K562 (cell line): ENCODE measurements around the gene TRNAU1AP. TPM values are rescaled to one million over a fixed set of nuclear protein-coding genes. Genes with fewer than 3 reads are reported as not detected.

Experiments used
- CBFA2T3 ChIP-seq: fragments of 450-650 bp; IDR thresholded peaks from 2 replicates; pipeline ENCODE4 v1.6.1; 2017
- ESRRA ChIP-seq: fragments of 450-650 bp; IDR thresholded peaks from 2 replicates; pipeline ENCODE4 v1.6.1; 2014; ENCODE audit warnings: low read depth, mild to moderate bottlenecking, moderate library complexity, borderline replicate concordance
- HMGN3 ChIP-seq: IDR thresholded peaks from 2 replicates; pipeline ENCODE4 v1.6.1; 2011; ENCODE audit warnings: borderline replicate concordance, low read depth, mild to moderate bottlenecking, mixed read lengths, low read length; ENCODE audit not compliant: insufficient read length; ENCODE audit errors: extremely low read depth
- MIER1 ChIP-seq: fragments of 450-650 bp; IDR thresholded peaks from 2 replicates; pipeline ENCODE4 v1.6.1; 2016; ENCODE audit warnings: antibody characterized with exemption, mild to moderate bottlenecking, low read depth
- PML ChIP-seq: IDR thresholded peaks from 2 replicates; pipeline ENCODE4 v1.6.1; 2012; ENCODE audit warnings: low read length, inconsistent platforms
- POLR3A ChIP-seq: IDR thresholded peaks from 2 replicates; pipeline ENCODE4 v1.6.1; 2011; ENCODE audit warnings: borderline replicate concordance, mild to moderate bottlenecking, moderate library complexity; ENCODE audit not compliant: insufficient read length, insufficient read depth; ENCODE audit errors: extremely low read depth
- RBM17 ChIP-seq: fragments of 200-400 bp; formaldehyde crosslinking; IDR thresholded peaks from 2 replicates; pipeline ENCODE4 v1.6.1; 2017; ENCODE audit warnings: low read depth, mild to moderate bottlenecking, low read length, borderline replicate concordance
- SMARCE1 ChIP-seq: fragments of 450-650 bp; IDR thresholded peaks from 2 replicates; pipeline ENCODE4 v1.7.1; 2016; ENCODE audit warnings: mild to moderate bottlenecking
- ZNF174 ChIP-seq: fragments of 250-450 bp; sonication (Bioruptor Pico); IDR thresholded peaks from 2 replicates; pipeline ENCODE4 v1.4.0; 2020; ENCODE audit warnings: mild to moderate bottlenecking
- polyA plus RNA-seq, 8 experiments: library from polyadenylated mRNA; depleted of rRNA in 4 of 8; stranded (reverse) in 5 of 8; unstranded in 3 of 8; fragments of >200 nt; fragmentation: Nextera tagmentation in 2 of 8; fragmentation: Illumina TruSeq in 1 of 8; extraction: Ambion mirVana in 2 of 8; extraction: Trizol in 1 of 8; gene quantifications; 2 replicates each; pipeline versions ENCODE4 v1.2.1 to v1.2.3, GENCODE V29; 2011 to 2014; ENCODE audit warnings: inconsistent platforms in 1 of 8, missing spikeins in 1 of 8
- total RNA-seq, 7 experiments: library from RNA; depleted of rRNA in 6 of 7; stranded (reverse); fragments of >200 nt in 6 of 7; fragmentation: Illumina TruSeq in 2 of 7; extraction: Trizol in 2 of 7; gene quantifications; 2 replicates each; pipeline versions ENCODE4 v1.2.1 to v1.2.3, GENCODE V29; 2011 to 2021; ENCODE audit warnings: low replicate concordance in 1 of 7
- TF ChIP-seq, protein P1 (sequence below), 2 experiments: IDR thresholded peaks in 1 of 2; conservative IDR thresholded peaks in 1 of 2; 2 replicates each; pipeline ENCODE4 v1.6.1; 2016; ENCODE audit warnings: low read depth in 2 of 2, mild to moderate bottlenecking in 1 of 2, missing compliant biosample characterization in 1 of 2, missing genetic modification characterization in 1 of 2, moderate library complexity in 1 of 2

TRNAU1AP gene
- total and polyA plus RNA-seq, 9 of the 15 experiments (the other 6 are each of a cell fraction or from before 2014, with no cell fraction given) = 34.9 to 110 (median 46.3) TPM

DNA sequence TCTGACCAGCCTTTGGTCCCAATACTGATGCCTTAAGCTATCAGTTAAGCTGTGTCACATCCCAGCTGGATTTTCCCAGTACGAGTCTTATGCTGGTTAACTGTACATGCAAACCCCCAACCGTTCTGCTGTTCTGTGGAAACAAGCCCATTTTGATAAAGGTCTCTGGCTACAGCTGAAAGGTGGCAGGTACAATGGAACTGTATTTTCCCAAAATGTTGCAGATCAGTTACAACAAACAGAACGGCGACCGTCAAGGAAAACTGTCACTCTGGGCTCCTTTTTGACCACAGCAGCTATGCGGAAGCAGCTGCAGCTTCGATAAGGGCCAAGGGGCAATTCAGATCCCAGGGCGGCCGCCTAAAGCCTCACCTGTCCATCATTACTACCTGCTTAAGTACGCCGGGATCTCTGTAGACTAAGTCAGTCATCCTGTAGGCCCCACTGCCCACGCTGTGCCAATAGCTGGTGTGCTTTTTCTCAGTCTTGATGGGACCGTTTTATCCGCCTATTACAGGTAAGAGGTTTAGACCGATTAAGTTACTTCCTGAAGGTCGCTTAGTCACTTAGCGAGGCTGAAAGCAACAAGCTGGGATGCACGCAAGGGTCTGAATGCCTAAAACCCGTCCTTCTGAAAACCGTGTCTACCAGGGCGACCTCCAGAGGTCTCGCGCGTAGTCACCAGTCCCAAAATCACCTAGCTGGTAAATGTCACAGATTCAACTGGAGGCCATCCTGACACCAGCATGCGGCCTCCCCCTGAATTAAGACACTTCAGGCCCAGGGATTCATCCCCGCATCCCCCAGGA, 28.0 kb downstream of the TRNAU1AP start (continued):
- TF ChIP-seq RBM17 (no peak), SMARCE1 (peak; percentile 48; the same call in 1 of the 2 replicates), HMGN3 (no peak), ZNF174 (no peak), POLR3A (no peak), CBFA2T3 (peak; percentile 47), ESRRA (peak; percentile 28; the same call in 1 of the 2 replicates), MIER1 (no peak), PML (no peak; the same call in 1 of the 2 replicates)
- TF ChIP-seq, protein P1, sequence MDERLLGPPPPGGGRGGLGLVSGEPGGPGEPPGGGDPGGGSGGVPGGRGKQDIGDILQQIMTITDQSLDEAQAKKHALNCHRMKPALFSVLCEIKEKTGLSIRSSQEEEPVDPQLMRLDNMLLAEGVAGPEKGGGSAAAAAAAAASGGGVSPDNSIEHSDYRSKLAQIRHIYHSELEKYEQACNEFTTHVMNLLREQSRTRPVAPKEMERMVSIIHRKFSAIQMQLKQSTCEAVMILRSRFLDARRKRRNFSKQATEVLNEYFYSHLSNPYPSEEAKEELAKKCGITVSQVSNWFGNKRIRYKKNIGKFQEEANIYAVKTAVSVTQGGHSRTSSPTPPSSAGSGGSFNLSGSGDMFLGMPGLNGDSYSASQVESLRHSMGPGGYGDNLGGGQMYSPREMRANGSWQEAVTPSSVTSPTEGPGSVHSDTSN (CRISPR knock-in tag; IDR thresholded peaks at IDR 0.05; ENCODE audit: low read depth) = peak; percentile 37; the same call in 1 of the 2 replicates
- TF ChIP-seq, protein P1 (tag; conservative IDR thresholded peaks at IDR 0.05; ENCODE audit: low read depth) = no peak
- TF ChIP-seq, all 486 proteins: peak for 63
